Measurements from ENCODE around the gene PDIK1L. TPM values are rescaled to one million over a fixed set of nuclear protein-coding genes. Genes with fewer than 3 reads are reported as not detected.

Gene PDIK1L
- total and polyA plus RNA-seq, 2 donors (not counting 1 experiment from before 2014, with no cell fraction given): 1.3 to 17.3 TPM

GRCh38 chr1:26156285-26157038 is 44.8 kb downstream of the PDIK1L start:
- H4K20me1 ChIP-seq (ENCODE audit: control insufficient read depth, insufficient read depth, low read length, poor library complexity, severe bottlenecking): no peaks in the 10 kb centered on the region
- H3K4me3 ChIP-seq (ENCODE audit: control extremely low read depth in 1 of 5, extremely low read depth in 1 of 5, insufficient read depth in 1 of 5, low read depth in 2 of 5, low read length in 4 of 5): no peak overlapping the region
- Mint-ChIP-seq H3K9me3 (ENCODE audit: insufficient read depth) (no peaks in the 10 kb centered on the region), H3K4me3 (no peak overlapping the region), H3K4me1 (peaks cover 2% of the 10 kb centered on the region), H3K27me3 (peaks cover 46% of the 10 kb centered on the region), H3K27ac (no peak overlapping the region)
- no peak overlapping the region for H2AFZ ChIP-seq (ENCODE audit: insufficient read depth, low read depth, low read length, poor library complexity, severe bottlenecking)
- TF ChIP-seq, protein P1, sequence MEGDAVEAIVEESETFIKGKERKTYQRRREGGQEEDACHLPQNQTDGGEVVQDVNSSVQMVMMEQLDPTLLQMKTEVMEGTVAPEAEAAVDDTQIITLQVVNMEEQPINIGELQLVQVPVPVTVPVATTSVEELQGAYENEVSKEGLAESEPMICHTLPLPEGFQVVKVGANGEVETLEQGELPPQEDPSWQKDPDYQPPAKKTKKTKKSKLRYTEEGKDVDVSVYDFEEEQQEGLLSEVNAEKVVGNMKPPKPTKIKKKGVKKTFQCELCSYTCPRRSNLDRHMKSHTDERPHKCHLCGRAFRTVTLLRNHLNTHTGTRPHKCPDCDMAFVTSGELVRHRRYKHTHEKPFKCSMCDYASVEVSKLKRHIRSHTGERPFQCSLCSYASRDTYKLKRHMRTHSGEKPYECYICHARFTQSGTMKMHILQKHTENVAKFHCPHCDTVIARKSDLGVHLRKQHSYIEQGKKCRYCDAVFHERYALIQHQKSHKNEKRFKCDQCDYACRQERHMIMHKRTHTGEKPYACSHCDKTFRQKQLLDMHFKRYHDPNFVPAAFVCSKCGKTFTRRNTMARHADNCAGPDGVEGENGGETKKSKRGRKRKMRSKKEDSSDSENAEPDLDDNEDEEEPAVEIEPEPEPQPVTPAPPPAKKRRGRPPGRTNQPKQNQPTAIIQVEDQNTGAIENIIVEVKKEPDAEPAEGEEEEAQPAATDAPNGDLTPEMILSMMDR (IDR thresholded peaks at IDR 0.05): no peak
- TF ChIP-seq EZH2 (IDR thresholded peaks at IDR 0.05; ENCODE audit: borderline replicate concordance, insufficient read depth, low read depth, low read length, poor library complexity, severe bottlenecking): no peak
- H3K4me1 ChIP-seq (ENCODE audit: control insufficient read depth in 2 of 2, insufficient read depth in 2 of 2, low read length in 2 of 2): peaks cover 12 to 13% of the 10 kb centered on the region in 2 donors
- no peak overlapping the region for H3K4me2 ChIP-seq (replicated peaks; ENCODE audit: low read depth, low read length, poor library complexity, severe bottlenecking)
- peaks cover 0 to 3% (median 0%) of the 10 kb centered on the region in 3 donors for H3K9me3 ChIP-seq (ENCODE audit: control extremely low read depth in 1 of 3, control insufficient read depth in 2 of 3, insufficient read depth in 1 of 3, low read length in 2 of 3)
- H3K9ac ChIP-seq (ENCODE audit: low read length): no peak overlapping the region
- H3K27ac ChIP-seq (ENCODE audit: low read length in 2 of 2): no peak overlapping the region
- no peak for DNase-seq
- intact Hi-C loops (cut with micrococcal nuclease): no loop called here
- peaks cover 0 to 54% (median 17%) of the 10 kb centered on the region in 4 experiments for H3K27me3 ChIP-seq (replicated peaks in 1 of 4; ENCODE audit: control extremely low read depth in 1 of 4, control insufficient read depth in 3 of 4, insufficient read depth in 4 of 4, low read length in 3 of 4)
- ChIA-PET POLR2A (no interaction called here), CTCF (interaction anchor here (1.4 to 4.3 kb wide), 3 partner anchors 12 to 52 kb away, joined by 4 to 31 read pairs (median 10); partner anchors contain the start of genes C1orf232 and ZNF593)
- no peak for ATAC-seq (ENCODE audit: low read depth)
- H3K79me2 ChIP-seq (ENCODE audit: control insufficient read depth, insufficient read depth, low read length): no peaks in the 10 kb centered on the region
- no peaks in the 10 kb centered on the region for H3K36me3 ChIP-seq (replicated peaks in 1 of 2; ENCODE audit: control extremely low read depth in 1 of 2, control insufficient read depth in 1 of 2, extremely low read depth in 1 of 2, insufficient read depth in 2 of 2, low read length in 1 of 2)
- WGBS (ENCODE audit: insufficient coverage): 7% methylated on average over 10 of the region's 12 CpGs

All from B cell (primary cell).